Tibial nerve (tissue), 4 donors: ENCODE data around the gene HBB.
"Not testable (repeated sequence)": the region's sequence is repeated elsewhere in the genome, so short reads cannot be mapped to it uniquely, and the experiment has no call there.

Source experiments
- EP300 ChIP-seq, 2 donors: sonication (generic); formaldehyde crosslinking; IDR thresholded peaks; one replicate each; pipeline ENCODE4 v1.6.1; 2017; ENCODE audit warnings: antibody characterized with exemption in 2 of 2, mild to moderate bottlenecking in 1 of 2
- POLR2A ChIP-seq, 2 donors: fragments of 450-650 bp; IDR thresholded peaks; one replicate each; pipeline ENCODE4 v1.6.1; 2017; ENCODE audit warnings: antibody characterized with exemption in 2 of 2, mild to moderate bottlenecking in 2 of 2, moderate library complexity in 2 of 2
- TF ChIP-seq, protein P1 (sequence below), 5 experiments: fragments of 200-600 bp in 3 of 5; fragments of 450-650 bp in 2 of 5; sonication (generic) in 3 of 5; IDR thresholded peaks; one replicate each; pipeline ENCODE4 v1.5.1; 2016 to 2019; ENCODE audit warnings: antibody characterized with exemption in 5 of 5, mild to moderate bottlenecking in 3 of 5, moderate library complexity in 2 of 5

DNA sequence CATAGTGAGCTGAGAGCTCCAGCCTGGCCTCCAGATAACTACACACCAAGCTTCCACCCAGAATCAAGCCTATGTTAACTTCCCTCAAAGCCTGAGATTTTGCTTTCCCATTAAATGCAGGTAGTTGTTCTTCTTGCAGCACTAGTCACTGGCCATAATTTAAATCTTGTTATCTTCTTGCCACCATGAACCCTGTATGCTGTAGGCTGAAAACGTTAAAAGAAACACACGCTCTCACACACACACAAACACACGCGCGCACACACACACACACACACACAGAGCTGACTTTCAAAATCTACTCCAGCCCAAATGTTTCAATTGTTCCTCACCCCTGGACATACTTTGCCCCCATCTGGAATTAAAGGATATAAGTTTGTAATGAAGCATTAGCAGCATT, 26.6 kb upstream of the HBB start:
- TF ChIP-seq, protein P1, sequence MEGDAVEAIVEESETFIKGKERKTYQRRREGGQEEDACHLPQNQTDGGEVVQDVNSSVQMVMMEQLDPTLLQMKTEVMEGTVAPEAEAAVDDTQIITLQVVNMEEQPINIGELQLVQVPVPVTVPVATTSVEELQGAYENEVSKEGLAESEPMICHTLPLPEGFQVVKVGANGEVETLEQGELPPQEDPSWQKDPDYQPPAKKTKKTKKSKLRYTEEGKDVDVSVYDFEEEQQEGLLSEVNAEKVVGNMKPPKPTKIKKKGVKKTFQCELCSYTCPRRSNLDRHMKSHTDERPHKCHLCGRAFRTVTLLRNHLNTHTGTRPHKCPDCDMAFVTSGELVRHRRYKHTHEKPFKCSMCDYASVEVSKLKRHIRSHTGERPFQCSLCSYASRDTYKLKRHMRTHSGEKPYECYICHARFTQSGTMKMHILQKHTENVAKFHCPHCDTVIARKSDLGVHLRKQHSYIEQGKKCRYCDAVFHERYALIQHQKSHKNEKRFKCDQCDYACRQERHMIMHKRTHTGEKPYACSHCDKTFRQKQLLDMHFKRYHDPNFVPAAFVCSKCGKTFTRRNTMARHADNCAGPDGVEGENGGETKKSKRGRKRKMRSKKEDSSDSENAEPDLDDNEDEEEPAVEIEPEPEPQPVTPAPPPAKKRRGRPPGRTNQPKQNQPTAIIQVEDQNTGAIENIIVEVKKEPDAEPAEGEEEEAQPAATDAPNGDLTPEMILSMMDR (IDR thresholded peaks at IDR 0.05) = not testable (repeated sequence)
- not testable (repeated sequence) for TF ChIP-seq POLR2A, EP300 (IDR thresholded peaks at IDR 0.05)
